Hepatocyte (in vitro differentiated cells): ENCODE measurements around the gene KCNK4. TPM values are rescaled to one million over a fixed set of nuclear protein-coding genes. Genes with fewer than 3 reads are reported as not detected.

Experiments
- DNase-seq: peaks from one replicate; pipeline ENCODE4 v3.0.0-alpha.2; 2016; ENCODE audit warnings: low spot score
- H2AFZ ChIP-seq: fragments of 200-600 bp; sonication (generic); 2 replicates; pipeline ENCODE4 v1.6.0; 2016; ENCODE audit warnings: antibody characterized with exemption, mild to moderate bottlenecking
- H3K27ac ChIP-seq: fragments of 200-600 bp; sonication (generic); 2 replicates; pipeline ENCODE4 v1.5.1; 2016; ENCODE audit warnings: mild to moderate bottlenecking
- H3K27me3 ChIP-seq: fragments of 200-600 bp; sonication (generic); 2 replicates; pipeline ENCODE4 v1.6.1; 2016
- H3K36me3 ChIP-seq: fragments of 200-600 bp; sonication (generic); replicated peaks from 2 replicates; pipeline ENCODE4 v1.5.1; 2016; ENCODE audit warnings: low read depth; ENCODE audit not compliant: insufficient read depth
- H3K4me1 ChIP-seq: fragments of 200-600 bp; sonication (generic); 2 replicates; pipeline ENCODE4 v1.5.1; 2016; ENCODE audit warnings: mild to moderate bottlenecking, moderate library complexity; ENCODE audit not compliant: insufficient read depth
- H3K4me2 ChIP-seq: fragments of 200-600 bp; sonication (generic); 2 replicates; pipeline ENCODE4 v1.6.0; 2016
- H3K4me3 ChIP-seq: fragments of 200-600 bp; sonication (generic); 2 replicates; pipeline ENCODE4 v1.5.1; 2016; ENCODE audit warnings: mild to moderate bottlenecking
- H3K79me2 ChIP-seq: fragments of 200-600 bp; sonication (generic); 2 replicates; pipeline ENCODE4 v1.6.0; 2017; ENCODE audit warnings: mild to moderate bottlenecking
- H3K9me2 ChIP-seq: fragments of 200-600 bp; sonication (generic); replicated peaks from 2 replicates; pipeline ENCODE4 v1.6.0; 2017; ENCODE audit warnings: mild to moderate bottlenecking; ENCODE audit not compliant: insufficient read depth
- H3K9me3 ChIP-seq: fragments of 200-600 bp; sonication (generic); 2 replicates; pipeline ENCODE4 v1.5.1; 2016; ENCODE audit warnings: low read depth, mild to moderate bottlenecking
- H4K20me1 ChIP-seq: fragments of 200-600 bp; sonication (generic); 2 replicates; pipeline ENCODE4 v1.6.0; 2016; ENCODE audit warnings: mild to moderate bottlenecking; ENCODE audit not compliant: insufficient read depth, poor library complexity, severe bottlenecking
- CTCF ChIP-seq: fragments of 200-600 bp; sonication (generic); IDR thresholded peaks from 2 replicates; pipeline ENCODE4 v1.5.1; 2016; ENCODE audit warnings: antibody characterized with exemption, mild to moderate bottlenecking; ENCODE audit not compliant: poor library complexity
- EZH2 ChIP-seq: fragments of 200-600 bp; sonication (generic); IDR thresholded peaks from 2 replicates; pipeline ENCODE4 v1.6.1; 2016; ENCODE audit warnings: antibody characterized with exemption, mild to moderate bottlenecking, borderline replicate concordance
- EZH2phosphoT487 ChIP-seq: fragments of 200-600 bp; sonication (generic); IDR thresholded peaks from one replicate; pipeline ENCODE4 v1.6.1; 2018; ENCODE audit warnings: antibody characterized with exemption, mild to moderate bottlenecking, low read depth, moderate library complexity; ENCODE audit not compliant: unreplicated experiment, severe bottlenecking
- WGBS: methylation state at CpG from one replicate; pipeline ENCODE4 v1.1.6; 2016; ENCODE audit warnings: low lambda C conversion rate; ENCODE audit errors: missing lambda C conversion rate; 5-methylcytosine and 5-hydroxymethylcytosine counted together
- polyA plus RNA-seq: library from polyadenylated mRNA; unstranded; fragments of >200 nt; fragmentation: Nextera tagmentation; extraction: Ambion mirVana; gene quantifications from 2 replicates; pipeline ENCODE4 v1.2.1, GENCODE V29; 2016
- total RNA-seq: library from RNA; depleted of rRNA; stranded (reverse); fragments of >200 nt; gene quantifications from 2 replicates; pipeline ENCODE4 v1.2.3, GENCODE V29; 2014

KCNK4 gene
- total and polyA plus RNA-seq, 2 experiments from 2014 or later, result not detected

GRCh38 chr11:64289002-64289564, 2.0 kb upstream of the KCNK4 start:
- Histone ChIP-seq H3K27ac (no peak overlapping the region), H3K9me3 (no peaks in the 10 kb centered on the region), H3K36me3 (no peaks in the 10 kb centered on the region), H2AFZ (no peak overlapping the region), H3K4me3 (no peak overlapping the region), H3K4me2 (no peak overlapping the region), H4K20me1 (no peaks in the 10 kb centered on the region), H3K9me2 (no peaks in the 10 kb centered on the region), H3K27me3 (peaks cover 46% of the 10 kb centered on the region), H3K79me2 (no peaks in the 10 kb centered on the region), H3K4me1 (peaks cover 10% of the 10 kb centered on the region)
- TF ChIP-seq CTCF (no peak), EZH2 (no peak), EZH2phosphoT487 (no peak)
- 89% methylated on average over 12 of the region's 13 CpGs for WGBS
- DNase-seq, result no peak

- no peak for DNase-seq
- Histone ChIP-seq H4K20me1 (no peaks in the 10 kb centered on the region), H3K4me2 (peak overlapping the region; percentile 89), H3K4me3 (no peak overlapping the region), H3K27me3 (peaks cover 59% of the 10 kb centered on the region), H3K27ac (no peak overlapping the region), H3K9me3 (no peaks in the 10 kb centered on the region), H2AFZ (no peak overlapping the region), H3K36me3 (no peaks in the 10 kb centered on the region), H3K4me1 (peaks cover 10% of the 10 kb centered on the region), H3K9me2 (no peaks in the 10 kb centered on the region), H3K79me2 (no peaks in the 10 kb centered on the region)
- WGBS, result 47% methylated on average over 10 of the region's 10 CpGs
- TF ChIP-seq EZH2phosphoT487 (no peak), EZH2 (no peak), CTCF (no peak)
These were observed 495 bp upstream of the KCNK4 start for GRCh38 chr11:64290352-64291261.

GRCh38 chr11:64291752-64292459, 804 bp downstream of the KCNK4 start:
- Histone ChIP-seq H3K79me2 (no peaks in the 10 kb centered on the region), H3K27me3 (peaks cover 72% of the 10 kb centered on the region), H3K4me1 (peaks cover 4% of the 10 kb centered on the region), H4K20me1 (no peaks in the 10 kb centered on the region), H3K9me2 (no peaks in the 10 kb centered on the region), H3K9me3 (no peaks in the 10 kb centered on the region), H3K36me3 (no peaks in the 10 kb centered on the region), H2AFZ (no peak overlapping the region), H3K4me2 (peak overlapping the region; percentile 89), H3K27ac (no peak overlapping the region), H3K4me3 (peak overlapping the region; percentile 23)
- TF ChIP-seq EZH2phosphoT487 (peak; percentile 39), CTCF (no peak), EZH2 (peak; percentile 36)
- no peak for DNase-seq
- WGBS, result 6% methylated on average over 21 of the region's 96 CpGs
